ENCODE results near the gene OSBP2.
A peak's percentile ranks its signal among the peaks of the same experiment; 100 is the strongest.

The OSBP2 gene

DNA sequence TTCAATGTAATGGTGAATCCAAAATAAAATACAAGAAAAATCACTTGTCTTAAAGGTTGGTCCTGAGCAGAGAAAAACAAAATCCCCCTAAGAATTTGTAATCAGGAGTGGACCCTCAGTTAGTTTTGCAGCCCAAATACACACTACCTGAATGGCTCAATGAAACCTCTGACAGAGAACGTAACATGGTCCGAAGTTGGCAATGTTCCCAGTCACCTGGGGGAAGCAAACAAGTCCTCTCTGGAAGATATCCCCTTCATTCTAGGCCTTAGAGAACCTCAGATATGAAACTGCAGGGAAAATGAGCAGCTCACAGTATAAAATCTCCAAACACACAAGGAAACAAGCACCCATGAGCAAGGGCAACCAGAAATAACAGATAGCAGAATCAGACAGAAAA, 215.7 kb downstream of the OSBP2 start:
- DNase-seq = no peak

DNA sequence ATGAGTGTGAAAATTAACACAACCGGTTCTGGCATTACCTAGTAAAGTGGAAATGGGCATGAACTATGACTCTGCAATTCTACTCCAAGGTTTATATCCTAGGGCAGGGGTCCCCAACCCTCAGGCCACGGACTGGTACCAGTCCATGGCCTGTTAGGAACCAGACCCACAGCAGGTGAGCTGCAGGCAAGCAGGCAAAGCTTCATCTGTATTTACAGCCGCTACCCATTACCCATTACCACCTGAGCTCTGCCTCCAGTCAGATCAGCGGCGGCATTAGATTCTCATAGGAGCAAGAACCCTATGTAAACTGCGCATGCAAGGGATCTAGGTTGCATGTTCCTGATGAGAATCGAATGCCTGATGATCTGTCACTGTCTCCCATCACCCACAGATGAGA, 224.1 kb downstream of the OSBP2 start:
- DNase-seq = no peak

DNA sequence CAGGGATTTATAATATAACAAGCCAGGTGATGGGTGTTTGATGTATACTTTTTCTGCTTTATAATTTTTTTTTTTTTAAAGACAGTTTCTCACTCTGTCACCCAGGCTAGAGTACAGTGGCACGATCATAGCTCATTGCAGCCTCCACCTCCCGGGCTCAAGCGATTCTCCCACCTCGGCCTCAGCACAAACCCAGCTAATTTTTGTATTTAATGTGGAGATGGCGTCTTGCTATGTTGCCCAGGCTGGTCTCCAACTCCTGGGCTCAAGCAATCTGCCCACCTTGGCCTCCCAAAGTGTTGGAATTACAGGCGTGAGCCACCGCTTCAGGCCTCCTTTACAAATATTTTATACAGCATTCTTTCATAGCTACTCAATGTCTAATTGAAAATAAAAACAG, 225.3 kb downstream of the OSBP2 start:
- no peak for DNase-seq

DNA sequence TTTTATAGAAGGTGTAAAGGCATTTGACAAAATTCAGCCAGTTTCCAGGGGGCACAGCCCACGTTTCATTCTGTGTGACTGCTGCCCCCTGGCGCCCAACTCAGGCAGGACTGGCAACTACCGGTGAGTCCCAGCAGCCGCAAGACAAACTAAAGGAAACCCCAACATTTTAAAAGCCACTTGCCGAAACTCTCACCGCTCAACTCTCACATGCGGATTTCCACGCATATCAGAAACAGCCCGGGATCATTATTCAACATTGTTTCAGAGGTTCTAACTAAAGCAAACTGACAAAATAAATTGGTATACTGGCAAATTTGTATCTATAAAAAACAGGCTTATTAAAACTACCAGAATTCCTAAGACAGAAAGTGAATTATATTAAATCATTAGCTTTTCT, 225.7 kb downstream of the OSBP2 start:
- peak; percentile 50 for DNase-seq

DNA sequence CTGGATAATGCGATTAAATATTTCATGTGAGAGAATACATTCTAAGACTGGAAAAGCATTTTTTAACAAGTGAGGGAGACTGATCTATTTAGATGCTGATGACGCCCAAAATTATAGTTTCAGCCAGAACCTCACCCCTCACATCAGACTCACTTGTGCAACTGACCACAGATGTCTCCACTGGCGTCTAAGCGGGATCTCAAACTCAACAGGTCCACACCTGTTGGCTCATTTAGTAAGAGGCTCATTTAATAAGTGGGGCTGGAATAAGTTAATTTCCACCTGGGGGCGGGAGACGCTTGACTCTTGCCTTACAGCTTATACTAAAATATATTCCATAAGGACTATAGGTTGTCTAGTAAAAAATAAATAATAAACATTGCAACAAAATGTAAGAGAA, 226.4 kb downstream of the OSBP2 start:
- no peak for DNase-seq

DNA sequence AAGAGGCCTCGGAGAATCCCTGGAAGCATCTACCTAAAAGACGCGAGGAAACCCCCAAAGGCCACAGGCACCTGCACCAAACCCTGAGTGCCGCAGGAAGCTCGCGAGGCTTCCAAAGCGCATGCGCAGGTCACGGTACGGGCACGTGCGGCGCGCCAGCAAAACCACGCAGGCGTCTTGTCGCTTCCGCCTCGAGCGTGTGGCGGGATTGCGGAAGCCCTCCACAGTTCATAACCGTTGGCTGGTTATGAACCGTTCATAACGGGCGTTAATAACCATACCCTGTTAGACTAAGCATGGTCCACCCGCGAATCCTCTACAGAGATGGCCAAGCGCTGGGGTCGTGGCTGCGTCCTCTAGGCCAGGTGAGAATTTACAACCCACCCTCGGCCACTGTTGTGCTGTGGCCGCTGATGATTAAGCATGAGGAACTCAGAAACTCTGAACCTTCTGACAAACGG, 227.5 kb downstream of the OSBP2 start:
- DNase-seq = peak; percentile 18

DNA sequence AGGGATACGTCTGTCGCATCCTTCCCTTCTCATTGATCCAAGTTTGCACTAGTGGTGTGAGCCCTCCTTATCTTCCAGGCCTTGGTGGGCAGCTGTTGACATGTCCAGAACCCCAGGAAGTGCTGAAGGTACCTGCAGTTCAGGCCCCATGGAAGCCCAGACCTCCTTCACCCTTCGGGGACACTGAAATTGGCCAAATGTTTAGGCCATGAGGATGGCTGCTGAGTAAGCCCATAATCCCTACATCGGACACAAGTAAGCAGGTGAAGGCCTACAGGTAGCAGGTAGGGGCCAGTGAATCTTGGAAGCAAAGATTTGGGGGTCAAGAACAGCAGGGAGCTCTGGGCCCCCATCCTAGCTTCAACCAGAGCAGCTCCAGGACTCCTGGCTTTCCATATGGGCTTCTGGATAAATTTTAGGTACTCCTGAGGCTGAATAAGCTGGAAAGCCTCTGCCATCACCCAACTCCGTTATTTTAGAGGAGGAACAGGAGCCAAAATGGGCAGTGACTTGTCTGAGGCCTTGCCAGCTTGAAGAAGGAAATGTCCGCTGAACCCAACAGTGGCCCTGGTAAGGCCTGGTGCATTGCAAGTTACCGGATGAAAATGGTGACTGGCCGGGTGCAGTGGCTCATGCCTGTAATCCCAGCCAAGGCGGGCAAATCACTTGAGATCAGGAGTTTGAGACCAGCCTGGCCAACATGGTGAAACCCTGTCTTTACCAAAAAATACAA, 228.7 kb downstream of the OSBP2 start:
- no peak for DNase-seq

DNA sequence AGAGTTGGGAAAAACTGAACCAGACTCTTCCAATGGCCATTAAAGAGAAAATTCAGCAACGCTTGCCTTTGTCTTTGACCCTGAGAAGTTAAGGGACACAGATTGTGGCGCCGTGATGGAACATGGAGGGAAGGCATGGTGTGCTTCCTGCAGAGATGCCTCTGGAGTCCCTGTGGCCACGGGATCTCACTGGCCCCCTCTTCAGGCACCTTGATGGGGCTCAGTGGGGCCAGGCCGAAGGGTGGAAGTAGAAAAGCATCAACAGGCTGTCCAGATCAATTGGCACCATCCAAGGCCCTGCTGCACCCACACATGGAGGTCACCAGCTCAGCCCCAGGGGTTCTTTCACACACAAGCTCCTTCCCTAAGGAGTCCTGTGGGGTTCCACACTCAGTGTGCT, 231.0 kb downstream of the OSBP2 start:
- DNase-seq = no peak

DNA sequence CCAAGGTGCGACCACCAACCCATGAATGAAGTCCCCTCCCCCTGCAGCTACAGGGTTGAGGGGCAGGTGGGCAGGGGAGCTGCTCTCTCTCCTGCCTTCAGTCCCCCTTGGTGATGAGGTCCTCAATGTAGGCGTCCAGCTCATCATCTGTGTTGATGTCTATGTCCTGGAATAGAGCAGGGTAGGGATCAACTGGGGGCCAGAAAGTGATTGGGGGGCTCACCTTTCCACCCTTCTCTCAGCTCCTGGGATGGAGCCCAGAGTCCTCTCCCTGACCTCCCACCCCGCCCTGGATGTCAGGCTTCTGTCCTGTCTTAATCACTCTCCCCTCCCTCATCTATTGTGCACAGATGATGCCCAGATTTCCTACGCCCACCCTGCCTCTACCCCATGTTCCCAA, 232.0 kb downstream of the OSBP2 start:
- DNase-seq = no peak

DNA sequence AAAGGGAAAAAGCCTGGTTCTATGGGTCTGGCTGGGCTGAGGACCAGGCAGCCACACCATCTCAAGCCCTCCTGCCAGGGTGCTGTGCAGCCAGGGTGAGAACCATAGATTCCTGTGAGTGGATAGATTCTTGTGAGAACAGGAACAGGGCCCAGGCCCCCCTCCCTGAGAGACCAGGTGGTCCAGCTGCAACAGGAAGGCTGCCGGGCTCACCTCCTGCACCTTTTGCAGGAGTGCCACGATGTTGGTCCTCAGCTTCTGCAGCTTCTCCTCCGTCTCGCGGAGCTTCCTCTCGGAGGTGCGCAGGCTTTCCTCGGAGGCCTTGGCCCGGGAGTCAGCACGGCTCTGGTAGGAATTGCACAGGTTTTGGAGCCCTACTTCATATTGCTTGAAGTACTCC, 233.1 kb downstream of the OSBP2 start:
- DNase-seq = no peak

DNA sequence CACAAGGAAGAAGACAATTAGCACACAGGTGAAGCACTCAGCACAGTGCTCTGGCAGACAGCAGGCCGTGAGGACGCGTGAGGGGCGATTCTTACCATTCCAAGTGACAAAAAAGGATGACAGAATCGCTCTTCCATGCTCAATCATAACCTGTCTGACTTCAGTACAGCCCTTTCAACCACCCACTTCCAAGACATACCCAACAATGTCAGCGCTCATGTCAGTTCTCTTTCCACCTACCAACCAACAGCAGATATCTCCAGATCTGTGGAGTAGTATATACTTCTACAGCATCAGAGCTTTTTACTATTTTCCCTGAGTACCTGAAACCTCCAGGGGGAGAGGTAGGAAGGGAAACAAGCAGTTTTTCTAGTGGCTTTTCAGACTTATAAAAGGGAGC, 233.7 kb downstream of the OSBP2 start:
- no peak for DNase-seq

DNA sequence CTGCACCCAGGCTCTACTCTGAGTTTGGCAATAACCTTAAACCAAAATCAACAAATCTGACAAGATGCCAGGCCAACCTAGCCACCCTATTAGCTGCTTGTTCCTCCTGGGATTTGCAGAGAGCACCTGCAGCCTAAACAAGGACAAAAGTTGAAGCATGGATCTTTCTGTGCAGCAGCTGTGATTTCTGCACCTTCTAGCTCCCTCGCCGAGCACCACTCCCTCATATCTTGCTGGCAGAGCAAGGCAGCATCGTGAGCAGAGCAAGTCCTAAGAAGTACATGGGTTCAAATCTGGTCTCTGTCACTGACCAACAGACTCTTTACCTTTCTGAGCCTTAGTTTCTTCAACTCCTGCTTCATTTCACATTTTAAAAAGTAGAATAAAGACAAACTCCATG, 235.6 kb downstream of the OSBP2 start:
- no peak for DNase-seq

DNA sequence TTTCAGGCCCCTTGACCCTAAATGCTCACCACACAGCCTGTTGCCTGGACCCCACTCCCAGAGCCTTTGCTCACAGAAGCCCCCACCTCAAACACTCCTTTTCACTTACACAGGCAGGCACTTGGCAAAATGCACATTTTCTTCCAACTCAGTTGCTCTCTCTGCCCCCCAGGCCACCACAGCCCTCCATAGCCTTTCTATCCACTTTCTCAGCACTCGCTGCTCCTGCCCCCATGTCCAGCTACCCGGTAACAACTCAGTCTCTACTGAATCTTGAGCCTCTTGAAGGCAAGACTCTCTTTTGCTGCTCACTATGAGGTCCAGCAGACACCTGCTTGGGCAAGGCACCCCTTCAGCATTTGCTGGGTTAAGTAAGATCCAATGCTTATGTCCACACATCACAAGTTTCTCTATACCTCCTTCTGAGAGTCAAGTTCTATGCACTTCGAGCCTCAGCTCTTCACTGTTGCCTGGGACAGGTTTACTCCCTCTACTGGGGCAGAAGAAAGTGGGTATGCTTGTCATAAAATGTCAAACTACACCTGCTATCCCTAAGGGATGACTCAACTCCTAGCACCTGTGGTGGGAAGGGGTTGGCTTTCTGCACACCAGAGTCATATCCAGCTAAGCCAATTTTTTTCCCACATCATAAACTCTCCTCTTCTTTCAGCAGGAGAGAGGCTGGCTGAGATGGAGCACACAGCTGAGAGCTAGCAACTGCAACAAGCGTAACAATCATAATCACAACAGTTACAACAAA, 237.0 kb downstream of the OSBP2 start:
- DNase-seq = no peak

DNA sequence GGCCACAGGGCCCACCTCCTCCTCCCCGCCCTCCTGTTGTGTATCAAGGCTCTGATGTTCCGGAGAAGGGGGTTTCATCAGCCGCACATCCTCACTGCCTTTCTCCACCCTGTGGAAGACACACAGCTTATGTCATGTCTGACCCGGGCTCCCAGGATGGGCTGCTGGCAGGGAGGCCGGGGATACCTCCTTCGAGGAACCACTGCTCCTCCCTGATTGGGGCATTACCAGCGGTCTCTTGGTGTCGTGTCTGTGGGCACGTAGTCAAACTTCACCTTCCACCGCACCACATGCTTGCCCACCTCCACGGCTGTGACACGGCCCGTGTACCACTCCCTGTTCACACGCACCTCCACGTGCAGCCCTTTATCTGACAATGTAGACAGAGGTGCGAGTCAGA, 238.0 kb downstream of the OSBP2 start:
- DNase-seq = no peak

DNA sequence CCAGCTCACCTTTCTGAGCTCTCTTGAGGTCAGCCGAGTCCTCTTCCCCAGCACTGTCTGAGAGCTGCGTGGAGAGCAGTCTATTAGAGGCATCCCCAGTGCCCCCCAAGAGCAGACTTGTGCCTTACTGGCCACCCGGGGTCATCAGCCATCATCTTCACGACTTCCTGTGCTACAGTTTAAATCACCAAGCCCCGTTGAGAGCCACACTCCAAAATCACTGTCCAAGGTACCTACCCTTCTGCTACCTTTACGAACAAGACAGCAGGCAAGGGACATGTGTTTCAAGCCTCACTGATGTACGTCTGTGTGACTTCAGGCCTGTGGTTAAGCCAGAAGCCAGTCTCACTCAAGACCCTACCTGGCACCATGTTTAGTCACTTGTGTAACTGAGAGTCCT, 238.8 kb downstream of the OSBP2 start:
- DNase-seq = no peak

DNA sequence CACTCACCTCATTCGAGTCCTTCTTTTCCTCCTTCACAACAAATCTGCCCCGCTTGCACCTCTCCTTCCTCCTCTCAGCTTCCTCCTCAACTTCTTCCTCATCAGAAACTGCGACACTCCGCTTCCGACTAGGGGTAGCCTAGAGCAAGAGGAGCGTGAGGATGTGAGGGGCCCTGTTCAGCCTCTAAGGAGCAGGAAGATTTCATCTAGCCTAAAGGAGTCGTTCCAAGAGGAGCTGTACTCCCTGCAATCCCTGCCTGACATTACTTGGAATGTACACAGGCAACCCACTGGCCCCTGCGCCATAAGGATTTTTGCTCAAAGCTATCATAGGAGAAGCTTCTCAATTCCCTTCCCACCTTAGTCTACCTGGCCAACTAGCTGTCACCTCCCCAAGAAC, 239.4 kb downstream of the OSBP2 start:
- DNase-seq = no peak

DNA sequence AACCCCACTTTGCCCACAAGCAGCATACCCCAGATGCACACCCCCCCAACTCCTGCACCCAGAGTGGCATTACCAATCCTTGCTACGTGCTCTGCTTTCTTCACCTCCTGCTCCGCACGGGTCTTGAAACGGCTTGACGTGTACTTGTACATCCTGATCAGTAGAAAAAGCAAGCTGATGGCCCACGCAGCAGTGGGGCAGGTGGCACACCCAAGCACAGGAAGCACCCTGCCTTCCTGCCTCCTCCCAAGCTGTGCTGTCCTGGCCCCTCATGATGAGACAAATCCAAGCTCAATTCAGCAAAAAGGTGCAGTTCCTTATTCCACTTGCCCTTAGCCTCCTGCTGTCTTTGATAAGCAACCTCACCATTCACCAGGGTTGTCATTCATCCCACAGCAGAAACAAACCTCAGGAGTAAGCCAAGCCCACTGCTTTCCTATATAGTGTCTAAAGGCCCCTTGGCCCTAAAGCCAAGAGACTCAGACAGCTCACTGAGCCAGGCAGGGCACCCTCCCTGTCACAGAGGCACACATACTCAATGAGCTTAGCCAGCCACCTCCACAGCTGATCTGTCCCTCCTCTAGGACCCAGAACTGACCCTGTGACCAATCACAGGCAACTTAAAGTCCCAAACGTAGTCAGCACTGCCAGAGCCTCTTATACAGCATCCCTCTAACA, 246.2 kb downstream of the OSBP2 start:
- no peak for DNase-seq

DNA sequence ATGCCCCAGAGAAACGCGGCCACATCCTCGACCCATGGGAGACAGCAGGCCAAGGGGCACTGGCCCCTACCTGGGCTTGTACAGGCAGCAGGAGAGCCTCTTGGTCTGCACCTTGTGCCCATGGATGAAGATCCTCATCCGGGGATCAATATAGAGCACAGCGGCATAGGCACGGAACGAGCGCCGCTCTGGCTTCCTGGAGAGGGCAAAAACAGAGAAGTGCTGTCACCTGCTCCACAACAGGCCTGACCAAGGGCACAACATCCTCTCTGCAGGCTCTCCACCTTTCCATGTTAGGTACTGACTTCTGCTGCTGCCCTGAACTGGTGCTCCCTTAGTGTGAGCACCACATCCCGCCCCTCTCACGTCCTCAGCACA, 246.7 kb downstream of the OSBP2 start:
- no peak for DNase-seq

DNA sequence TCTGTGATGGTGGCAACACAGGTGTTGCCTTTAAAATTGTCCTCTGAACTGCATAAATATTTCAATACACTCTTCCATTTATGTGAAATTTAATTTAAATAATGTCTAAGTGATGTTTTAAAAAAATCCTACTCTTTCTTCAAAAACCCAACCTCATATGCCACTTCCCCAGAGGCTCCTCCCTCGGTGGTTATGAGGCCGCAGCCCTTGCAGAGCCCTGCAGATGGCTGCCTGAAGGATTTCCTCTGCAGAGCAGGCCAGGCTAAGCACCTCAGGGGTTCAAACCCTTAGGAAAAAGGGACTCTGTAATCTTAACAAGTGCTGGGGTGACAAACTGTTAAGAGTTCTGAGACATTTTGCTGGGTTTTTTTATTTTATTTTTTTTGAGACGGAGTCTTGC, 248.7 kb downstream of the OSBP2 start:
- DNase-seq = no peak

DNA sequence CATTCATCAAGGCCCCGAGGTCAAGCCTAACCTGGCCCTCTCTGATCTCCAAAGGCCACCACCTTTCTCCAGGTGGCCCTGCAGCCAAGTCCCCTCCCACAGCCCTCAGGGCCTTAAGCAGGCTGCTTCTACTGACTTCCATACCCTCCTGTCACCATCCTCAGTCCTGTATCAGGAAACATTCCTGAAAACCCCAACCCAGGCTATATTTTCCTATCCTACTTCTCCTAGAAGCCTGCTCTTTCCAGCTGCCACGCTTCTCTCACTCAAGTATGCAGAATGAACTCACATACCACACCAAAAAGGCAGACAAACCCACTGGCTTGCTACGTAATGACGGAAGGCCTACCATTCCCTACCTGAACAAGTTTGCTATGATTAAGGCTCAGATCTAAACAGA, 250.3 kb downstream of the OSBP2 start:
- no peak for DNase-seq

DNA sequence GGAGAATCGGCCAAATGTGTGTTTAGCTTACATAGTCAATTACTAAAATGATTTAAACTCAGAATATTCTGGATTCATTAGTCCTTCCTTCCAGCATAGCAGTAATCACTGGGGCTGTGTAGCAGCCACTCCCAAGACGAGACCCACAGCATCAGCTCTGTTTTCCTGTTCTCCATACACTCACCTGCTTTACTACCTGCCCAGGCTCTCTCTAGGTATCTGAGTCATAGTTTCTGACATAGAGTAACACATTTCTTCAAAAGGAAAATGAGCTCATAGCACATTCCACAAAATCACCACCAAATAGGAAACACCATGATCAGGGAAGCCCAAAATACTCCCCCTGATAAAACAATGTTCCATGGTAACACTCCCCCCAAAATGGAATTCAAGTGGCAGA, 251.0 kb downstream of the OSBP2 start:
- DNase-seq = no peak

DNA sequence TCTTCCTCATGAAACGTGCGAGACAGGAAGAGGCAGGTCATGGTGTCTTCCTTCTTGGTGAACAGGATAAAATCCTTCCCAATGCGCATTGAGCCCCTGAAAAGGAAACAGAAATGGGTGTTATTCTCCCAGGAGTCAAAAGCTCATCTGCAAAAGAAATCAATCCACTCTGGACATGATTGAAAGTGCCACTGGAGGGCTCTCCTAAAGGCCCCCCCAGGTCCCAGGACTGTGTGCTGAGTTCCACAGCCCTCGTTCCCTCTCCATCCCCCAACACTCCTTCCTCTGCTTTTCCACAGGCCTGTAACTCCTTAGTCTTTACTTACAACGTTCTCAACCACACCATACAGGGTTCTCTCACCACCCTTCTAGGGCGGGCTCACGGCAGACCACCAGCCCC, 251.7 kb downstream of the OSBP2 start:
- DNase-seq = no peak

DNA sequence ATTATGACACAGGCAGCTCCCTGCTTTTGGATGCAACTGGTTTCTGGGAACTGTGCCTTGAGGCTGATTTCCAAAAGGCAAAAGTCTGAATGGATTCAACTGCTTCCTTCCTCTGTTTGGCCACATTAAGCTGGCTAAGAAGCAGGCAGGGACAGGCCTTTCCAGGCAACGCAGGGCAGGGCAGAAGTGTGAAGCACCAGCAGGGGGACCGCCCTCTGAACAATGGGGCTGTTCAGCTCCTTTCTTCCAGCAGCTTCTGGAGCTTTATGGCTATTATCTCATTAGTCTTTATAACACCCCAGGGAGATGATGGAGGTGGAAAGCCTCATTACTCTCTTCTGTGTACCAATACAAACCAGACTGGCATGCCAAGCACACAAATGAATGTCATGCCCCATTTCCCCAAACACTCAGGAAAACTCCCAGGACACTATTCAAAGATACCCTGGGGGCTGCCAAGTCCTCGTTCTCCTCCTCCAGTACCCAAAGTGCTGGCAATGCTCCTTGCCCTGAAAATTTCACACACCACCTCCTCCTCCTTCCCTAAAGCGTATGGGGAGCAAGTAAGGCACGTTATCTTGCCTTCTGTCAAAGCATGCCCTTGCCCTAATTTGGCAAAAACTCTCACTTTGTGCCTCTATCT, 252.6 kb downstream of the OSBP2 start:
- DNase-seq = peak; percentile 11

Data from NCI-H2227 treated with DMSO at 0.1 percent for 48 hours (cell line).